GM10248 (cell line): ENCODE data around the gene SMPD1.

ENCODE experiments used
- CTCF ChIA-PET: fragments of 300-600 bp; sonication (Branson Sonifier 250); formaldehyde crosslinking; extraction: SDS; loops from one replicate; lab custom pipeline; 2021; ENCODE audit warnings: antibody characterized with exemption; lab: Yijun Ruan, JAX
- POLR2A ChIA-PET: fragments of 350-650 bp; sonication (Branson Sonifier 250); formaldehyde crosslinking; extraction: SDS; loops from one replicate; lab custom pipeline; 2020; ENCODE audit warnings: antibody characterized with exemption; lab: Yijun Ruan, JAX
- DNase-seq: peaks from one replicate; pipeline ENCODE4 v3.0.0; 2012; ENCODE audit errors: extremely low spot score
- CTCF ChIP-seq: IDR thresholded peaks from 2 replicates; pipeline ENCODE4 v1.5.1; 2012; ENCODE audit warnings: mild to moderate bottlenecking, low read depth; ENCODE audit errors: extremely low read depth, missing control alignments, control extremely low read depth

SMPD1 gene

DNA sequence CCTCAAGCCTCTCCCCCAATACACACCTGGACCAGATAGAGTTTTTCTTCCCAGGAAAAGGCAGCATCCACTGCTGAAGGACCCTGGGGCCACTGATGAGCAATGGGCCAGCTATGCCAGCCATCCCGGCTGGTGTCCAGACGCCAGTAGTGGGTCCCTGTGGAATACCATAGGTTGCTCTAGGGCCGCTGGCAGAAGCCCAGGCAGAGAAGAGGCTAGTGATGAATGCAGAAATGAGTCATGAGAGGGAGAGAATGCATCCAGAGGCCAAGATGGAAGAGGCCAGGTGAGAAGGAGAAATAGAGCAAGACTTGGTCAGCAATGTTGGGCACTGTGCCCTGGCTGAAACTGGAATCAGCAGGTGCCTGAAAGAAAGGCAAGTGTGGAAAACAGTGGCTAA is 41.6 kb downstream of the SMPD1 start:
- CTCF ChIA-PET: interaction anchor here (1.2 to 5.0 kb wide), 3 partner anchors 9 to 53 kb away, joined by 3 to 43 read pairs (median 34); partner anchors contain the start of gene HPX

DNA sequence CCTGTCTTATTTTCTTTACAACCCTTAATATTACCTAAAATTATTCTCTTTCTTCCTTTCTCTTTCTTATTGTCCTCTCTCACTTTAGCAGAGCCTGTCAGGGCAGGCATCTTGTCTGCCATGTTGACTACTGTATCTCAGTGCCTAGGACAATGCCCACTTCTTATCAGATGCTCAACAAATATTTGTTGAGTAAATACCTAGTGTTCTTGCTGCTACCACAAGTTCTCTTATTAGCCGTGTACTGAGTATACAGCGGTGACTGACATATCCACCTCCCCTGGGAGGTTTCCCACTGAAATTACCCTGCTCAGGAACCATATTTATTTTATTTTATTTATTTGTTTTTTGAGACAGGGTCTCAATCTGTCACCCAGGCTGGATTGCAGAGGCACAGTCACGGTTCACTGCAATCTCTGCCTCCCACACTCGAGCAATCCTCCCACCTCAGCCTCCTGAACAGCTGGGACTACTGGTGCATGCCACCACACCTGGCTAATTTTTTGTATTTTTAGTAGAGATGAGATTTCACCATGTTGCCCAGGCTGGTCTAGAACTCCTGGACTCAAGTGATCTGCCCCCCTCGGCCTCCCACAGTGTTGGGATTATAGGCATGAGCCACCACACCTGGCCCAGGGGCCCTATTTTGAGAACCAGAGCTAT is 43.9 kb downstream of the SMPD1 start:
- ChIA-PET CTCF (interaction anchor here (1.5 to 4.0 kb wide), 3 partner anchors 9 to 55 kb away, joined by 3 to 31 read pairs (median 16); no protein-coding TSS in a partner anchor), POLR2A (no interaction called here)
- no peak for TF ChIP-seq CTCF
- no peak for DNase-seq

More for the DNA sequence above, 41.6 kb downstream of the SMPD1 start:
- TF ChIP-seq CTCF: no peak
- POLR2A ChIA-PET: no interaction called here
- no peak for DNase-seq

- POLR2A ChIA-PET: no interaction called here
- CTCF ChIA-PET: interaction anchor here (0.7 to 13.4 kb wide), 13 partner anchors 7 to 321 kb away, joined by 3 to 371 read pairs (median 5); partner anchors contain the start of gene APBB1
- DNase-seq: no peak
- no peak for TF ChIP-seq CTCF
These were observed 47.1 kb downstream of the SMPD1 start for GRCh38 chr11:6437423-6437822.

DNA sequence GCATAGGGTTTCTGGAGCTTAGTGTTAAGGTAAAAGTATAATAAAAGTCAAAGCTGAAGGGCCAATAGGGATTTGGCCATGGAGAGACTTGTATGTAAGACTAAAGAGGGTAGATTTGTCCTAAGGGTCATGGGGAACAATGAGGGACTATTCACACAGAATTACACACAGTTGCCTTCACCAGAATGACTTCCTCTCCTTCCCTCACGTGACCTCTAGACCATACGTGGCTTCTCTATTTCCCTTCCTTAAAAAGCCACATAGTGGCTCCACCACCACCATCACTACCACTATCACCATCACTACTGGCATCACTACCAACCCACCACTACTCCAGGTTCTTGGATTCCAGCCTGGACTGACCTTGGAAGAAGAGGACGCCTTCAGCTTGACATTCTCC is 47.7 kb downstream of the SMPD1 start:
- TF ChIP-seq CTCF: no peak
- no peak for DNase-seq
- ChIA-PET POLR2A (no interaction called here), CTCF (interaction anchor here (0.7 to 13.4 kb wide), 16 partner anchors 8 to 321 kb away, joined by 3 to 371 read pairs (median 4); partner anchors contain the start of genes APBB1 and SMPD1)

DNA sequence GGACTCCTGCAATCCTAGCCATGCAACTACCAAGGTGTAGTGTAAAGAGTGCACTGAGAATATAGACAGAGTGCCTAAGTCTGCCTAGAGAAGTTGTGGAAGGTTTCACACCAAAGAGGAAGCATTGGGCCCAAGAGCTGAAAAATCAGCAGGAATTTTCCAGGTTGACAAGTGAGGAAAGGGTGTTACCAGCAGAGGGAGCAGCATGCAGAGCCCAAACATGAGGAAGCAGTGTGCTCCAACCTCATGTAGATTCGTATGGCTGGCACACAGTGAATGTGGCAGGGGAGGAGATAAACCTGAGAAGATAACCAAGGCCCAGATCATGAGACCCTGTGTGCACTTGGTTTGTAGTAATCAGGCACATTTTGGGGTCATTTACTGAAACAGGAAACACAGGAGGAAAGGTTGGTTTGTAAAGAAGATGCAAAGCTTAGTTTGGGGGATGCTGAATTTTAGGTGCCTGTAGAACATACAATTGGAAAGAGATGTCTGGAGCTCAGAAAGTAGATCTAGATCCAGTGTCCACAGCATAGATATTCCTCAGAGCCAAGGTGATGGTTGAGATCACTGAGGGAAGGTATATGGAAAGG is 48.8 kb downstream of the SMPD1 start:
- CTCF ChIA-PET: interaction anchor here (0.7 to 13.4 kb wide), 15 partner anchors 9 to 267 kb away, joined by 3 to 371 read pairs (median 4); partner anchors contain the start of genes APBB1 and SMPD1
- TF ChIP-seq CTCF: peak; percentile 44
- POLR2A ChIA-PET: no interaction called here
- no peak for DNase-seq

- CTCF ChIA-PET: interaction anchor here (0.8 to 13.4 kb wide), 10 partner anchors 11 to 89 kb away, joined by 3 to 371 read pairs (median 20); partner anchors contain the start of gene APBB1
- DNase-seq: no peak
- POLR2A ChIA-PET: no interaction called here
- TF ChIP-seq CTCF: no peak
These were observed 50.7 kb downstream of the SMPD1 start, which contains the start of gene HPX for GRCh38 chr11:6440906-6441358. Gene HPX (minus strand): TSS chr11:6440987. CDS start chr11:6440963, 24 bp downstream.
